HG03432 (cell line): ENCODE data around the gene ZNF264.
A peak's percentile ranks its signal among the peaks of the same experiment; 100 is the strongest.
"Not testable (repeated sequence)": the region's sequence is repeated elsewhere in the genome, so short reads cannot be mapped to it uniquely, and the experiment has no call there.

Experiments used
- ATAC-seq: cut with Tn5 transposase; IDR thresholded peaks from one replicate; pipeline ENCODE4 v1.9.1; 2021; ENCODE audit warnings: mild to moderate bottlenecking, moderate library complexity; ENCODE audit not compliant: unreplicated experiment

The ZNF264 gene

GRCh38 chr19:57244513-57244912 is 53.2 kb downstream of the ZNF264 start:
- ATAC-seq, result no peak

DNA sequence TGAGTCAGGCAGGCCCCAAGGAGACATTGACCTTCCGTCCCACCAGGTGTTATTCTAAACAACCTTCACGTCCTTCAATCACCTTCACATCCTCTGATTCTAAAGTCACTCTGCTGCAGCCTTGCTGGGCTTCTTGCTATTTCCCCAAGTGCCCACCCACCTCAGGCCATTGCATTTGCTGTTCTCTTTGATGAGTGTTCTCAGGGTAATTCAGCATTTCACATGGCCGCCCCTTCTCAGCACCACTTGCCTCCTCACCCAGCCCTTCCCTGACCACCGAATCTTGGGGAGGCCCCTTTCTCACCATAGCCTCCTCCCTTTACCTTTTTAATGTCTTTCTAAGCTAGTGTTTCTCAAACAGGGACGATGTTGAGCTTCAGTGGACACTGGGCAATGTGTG is 53.8 kb downstream of the ZNF264 start:
- ATAC-seq, result no peak

DNA sequence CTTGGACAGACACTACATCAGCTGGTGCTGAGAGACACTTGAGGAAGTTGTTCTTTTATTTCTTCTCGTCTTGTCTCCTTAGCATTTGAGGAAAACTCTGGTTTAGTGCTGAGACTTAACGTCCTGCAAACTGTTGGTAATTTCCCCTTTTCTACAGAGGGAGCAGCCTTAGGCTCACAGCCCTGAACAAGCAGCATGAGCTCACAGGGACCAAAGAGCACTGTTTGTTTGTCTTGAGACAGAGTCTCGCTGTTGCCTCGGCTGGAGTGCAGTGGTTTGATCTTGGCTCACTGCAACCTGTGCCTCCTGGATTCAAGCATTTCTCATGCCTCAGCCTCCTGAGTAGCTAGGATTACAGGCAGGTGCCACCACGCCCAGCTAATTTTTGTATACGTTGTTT is 54.7 kb downstream of the ZNF264 start:
- ATAC-seq, result no peak

DNA sequence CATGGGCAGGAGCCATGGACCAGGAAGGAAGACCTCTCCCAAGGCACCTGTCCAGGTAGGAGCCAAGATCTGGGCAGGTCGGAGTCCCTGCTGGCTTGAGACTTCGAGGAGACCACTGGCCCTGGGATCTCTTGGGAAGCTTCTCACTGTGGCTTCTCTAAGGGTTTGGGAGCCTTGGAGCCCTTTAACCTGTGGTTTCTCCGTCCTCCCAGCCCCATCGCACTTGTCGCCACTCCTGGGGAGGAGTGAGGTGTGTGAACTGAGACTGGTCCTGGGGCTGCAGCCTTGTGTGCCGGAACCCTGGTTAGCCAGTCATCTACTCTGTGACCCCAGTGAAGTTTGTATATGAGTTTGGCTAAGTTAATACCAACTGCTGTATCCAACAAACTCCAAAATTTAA is 57.3 kb downstream of the ZNF264 start:
- no peak for ATAC-seq

GRCh38 chr19:57249329-57249728 is 58.0 kb downstream of the ZNF264 start:
- no peak for ATAC-seq

GRCh38 chr19:57253767-57254166 is 62.5 kb downstream of the ZNF264 start:
- not testable (repeated sequence) for ATAC-seq

DNA sequence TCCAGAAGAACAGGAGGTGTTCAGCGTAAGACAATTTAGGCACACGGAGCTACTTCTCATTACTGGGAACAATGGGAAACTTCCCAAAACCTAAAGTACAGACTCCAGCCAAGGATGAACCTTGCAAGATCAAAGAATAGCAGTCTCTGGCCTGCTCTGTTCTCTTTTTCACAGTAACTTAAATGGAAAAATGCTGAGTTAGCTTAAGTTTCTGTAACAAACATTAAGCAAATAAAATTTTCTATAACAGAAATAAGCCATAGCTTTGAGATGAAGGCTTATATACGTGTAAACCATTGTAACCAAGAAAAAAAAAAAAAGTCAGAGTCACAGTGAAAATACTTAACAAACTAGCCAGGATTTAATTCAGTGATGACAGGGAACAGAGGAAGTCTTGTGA is 70.7 kb downstream of the ZNF264 start:
- ATAC-seq, result no peak

- ATAC-seq, result no peak
These were observed 72.0 kb downstream of the ZNF264 start for GRCh38 chr19:57263244-57263741.

GRCh38 chr19:57267291-57267690 is 76.0 kb downstream of the ZNF264 start:
- ATAC-seq, result no peak

GRCh38 chr19:57269515-57270250 is 78.4 kb downstream of the ZNF264 start:
- ATAC-seq, result peak; percentile 41

DNA sequence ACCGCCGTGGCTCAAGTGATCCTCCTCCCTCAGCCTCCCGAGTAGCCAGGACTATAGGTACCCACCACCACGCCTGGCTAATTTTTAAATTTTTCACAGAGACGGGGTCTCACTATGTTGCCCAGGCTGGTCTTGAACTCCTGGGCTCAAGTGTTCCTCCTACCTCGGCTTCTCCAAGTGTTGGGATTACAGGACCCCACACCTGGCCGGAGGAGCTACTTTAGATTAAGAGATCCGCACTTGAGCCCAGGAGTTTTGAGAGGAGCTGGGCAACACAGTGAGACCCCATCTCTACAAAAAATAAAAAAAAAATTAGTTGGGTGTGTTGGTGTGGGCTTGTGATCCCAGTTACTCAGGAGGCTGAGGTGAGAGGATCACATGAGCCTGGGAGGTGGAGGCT is 80.0 kb downstream of the ZNF264 start:
- no peak for ATAC-seq
